HG02840 (cell line): ENCODE results near the gene DKK2.

Source experiments
- ATAC-seq: cut with Tn5 transposase; IDR thresholded peaks from one replicate; pipeline ENCODE4 v1.9.1; 2021; ENCODE audit warnings: mild to moderate bottlenecking, moderate library complexity, moderate number of reproducible peaks; ENCODE audit not compliant: unreplicated experiment, low FRiP score

Gene DKK2

GRCh38 chr4:107017443-107018343 is 18.4 kb downstream of the DKK2 start:
- no peak for ATAC-seq

- no peak for ATAC-seq
Measured at GRCh38 chr4:107011312-107011711, 24.8 kb downstream of the DKK2 start.

GRCh38 chr4:107009196-107009968 is 26.7 kb downstream of the DKK2 start:
- ATAC-seq: no peak

- ATAC-seq: no peak
Measured at GRCh38 chr4:107008115-107008514, 28.0 kb downstream of the DKK2 start.

- ATAC-seq: no peak
Measured at GRCh38 chr4:107006218-107006617, 29.9 kb downstream of the DKK2 start.

GRCh38 chr4:106996490-106996889 is 39.6 kb downstream of the DKK2 start:
- no peak for ATAC-seq

DNA sequence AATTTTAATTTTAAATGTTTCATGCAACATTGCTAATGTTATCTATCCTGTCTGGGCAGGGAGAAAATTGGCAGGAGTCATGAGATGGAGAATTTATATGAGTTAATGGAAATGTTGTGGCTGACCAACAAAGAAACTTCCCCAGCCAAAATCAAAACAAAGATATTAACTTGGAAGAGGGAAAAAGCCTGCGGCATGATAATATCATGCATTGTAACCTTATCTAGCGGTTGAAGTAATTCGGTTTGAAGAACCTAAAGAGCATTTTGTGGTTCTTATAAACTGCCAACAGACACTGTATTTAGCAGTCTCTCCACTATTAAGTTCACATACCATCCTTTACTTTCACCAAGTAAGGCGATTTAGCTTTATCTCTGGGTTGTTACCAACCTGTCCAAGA is 42.3 kb downstream of the DKK2 start:
- no peak for ATAC-seq

DNA sequence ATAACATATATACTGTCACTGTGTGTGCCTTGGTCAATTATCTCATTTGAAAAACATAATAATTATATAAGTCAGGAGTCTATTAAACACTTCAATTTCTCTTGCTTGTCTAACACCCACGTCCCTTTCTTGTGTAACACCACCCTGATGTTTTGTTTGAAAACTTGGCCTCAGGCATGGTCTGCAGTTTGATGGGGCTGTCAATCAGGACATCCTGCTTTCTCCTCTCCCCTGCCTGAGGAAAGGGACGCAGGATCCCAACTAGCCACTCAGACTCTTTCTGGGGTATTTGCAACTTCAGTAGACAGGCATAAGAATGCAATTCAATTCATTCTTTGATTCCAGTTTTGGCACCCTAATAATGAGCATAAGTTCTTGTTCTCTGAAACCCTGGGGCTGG is 48.8 kb downstream of the DKK2 start:
- no peak for ATAC-seq

DNA sequence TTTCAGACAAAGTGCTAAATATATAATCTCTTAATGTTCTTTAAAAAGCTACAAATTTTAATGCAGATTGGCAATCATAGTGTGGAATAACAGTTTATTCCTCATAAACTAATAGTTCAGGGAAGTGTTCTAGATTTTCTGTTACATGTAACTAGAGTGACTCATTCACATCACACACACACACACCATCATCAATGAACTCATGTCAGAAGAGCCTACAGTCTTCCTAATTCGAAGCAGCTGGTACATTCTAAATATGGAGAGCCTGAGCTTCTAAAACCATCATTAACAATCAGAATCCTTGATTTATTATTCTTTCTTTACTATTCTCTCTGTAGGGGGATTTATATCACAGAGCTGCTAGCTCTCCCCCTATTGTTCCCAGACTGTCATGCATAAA is 49.6 kb downstream of the DKK2 start:
- ATAC-seq: no peak

- no peak for ATAC-seq
Measured at GRCh38 chr4:106985830-106986229, 50.3 kb downstream of the DKK2 start.

- no peak for ATAC-seq
Measured at GRCh38 chr4:106982711-106983211, 53.4 kb downstream of the DKK2 start.

DNA sequence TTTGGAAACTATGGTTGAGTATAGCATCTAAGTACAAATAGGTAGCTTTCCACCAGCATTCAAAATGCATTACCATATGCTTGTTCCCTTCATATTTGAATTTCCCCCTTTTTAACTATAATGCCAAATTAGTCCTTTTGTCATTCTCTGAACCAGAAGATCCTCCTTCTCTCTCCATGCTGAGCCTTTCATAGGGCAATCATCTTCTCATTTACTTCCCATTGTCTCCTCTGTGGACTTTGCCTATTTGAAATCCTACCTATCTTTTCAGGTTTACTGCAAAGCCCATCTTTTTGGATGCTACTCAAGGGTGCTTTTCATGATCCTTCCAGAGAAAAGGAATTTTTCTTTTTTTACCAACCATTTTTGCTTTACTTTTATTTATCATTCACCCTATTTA is 54.7 kb downstream of the DKK2 start:
- no peak for ATAC-seq

GRCh38 chr4:106979476-106979875 is 56.6 kb downstream of the DKK2 start:
- ATAC-seq: no peak

GRCh38 chr4:106978046-106978774 is 57.9 kb downstream of the DKK2 start:
- ATAC-seq: no peak

- ATAC-seq: no peak
Measured at GRCh38 chr4:106971636-106972035, 64.5 kb downstream of the DKK2 start.

GRCh38 chr4:106967892-106968291 is 68.2 kb downstream of the DKK2 start:
- ATAC-seq: no peak

DNA sequence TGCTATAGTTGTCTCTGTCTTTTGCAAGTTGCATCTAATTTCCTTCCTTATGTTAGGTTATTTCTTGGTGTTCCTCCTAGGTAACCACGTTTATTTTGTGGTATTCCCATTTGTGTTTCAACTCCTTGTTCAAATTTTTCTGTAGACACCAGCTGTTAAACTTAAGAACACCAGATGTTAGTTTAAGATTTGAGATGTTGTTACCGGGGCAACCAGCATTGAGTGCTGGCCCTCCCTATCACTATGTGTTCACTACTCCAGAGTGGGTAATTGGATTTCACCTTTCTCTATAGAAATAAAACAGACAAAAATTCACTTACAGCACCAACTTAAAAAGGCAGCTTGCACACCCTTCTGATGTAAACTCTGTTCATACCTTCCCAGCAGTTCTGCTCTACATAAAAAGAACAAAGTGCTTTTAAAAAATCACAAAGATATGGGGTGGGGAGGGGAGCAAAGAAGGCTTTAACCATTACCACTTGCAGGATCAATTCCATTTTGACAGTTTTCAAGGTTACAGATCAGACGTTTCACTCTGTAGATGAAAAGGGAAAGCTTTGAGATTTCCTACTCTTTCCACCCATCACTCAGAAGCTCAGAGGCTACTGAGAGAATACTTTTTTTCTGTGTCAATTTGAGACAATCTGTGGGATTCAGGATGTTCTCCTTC is 82.9 kb downstream of the DKK2 start:
- no peak for ATAC-seq

DNA sequence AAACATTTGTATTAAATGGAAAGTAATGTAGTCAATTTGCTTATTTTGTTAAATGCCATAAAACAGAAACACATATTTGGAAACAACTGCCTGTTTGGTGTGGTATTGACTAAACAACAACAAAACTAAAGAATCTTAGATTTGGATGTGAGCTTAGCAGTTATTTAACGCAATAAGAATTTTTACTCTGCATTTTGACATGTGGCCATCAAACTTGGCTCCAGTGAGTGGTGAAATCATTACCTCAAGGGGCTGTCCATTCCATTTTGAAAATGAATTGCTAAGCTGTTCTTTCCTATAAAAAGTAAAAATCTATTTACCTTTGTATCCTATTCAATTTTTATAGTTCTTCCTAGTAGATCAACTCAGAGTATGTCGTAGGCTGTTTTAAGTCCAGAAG is 84.2 kb downstream of the DKK2 start:
- no peak for ATAC-seq

DNA sequence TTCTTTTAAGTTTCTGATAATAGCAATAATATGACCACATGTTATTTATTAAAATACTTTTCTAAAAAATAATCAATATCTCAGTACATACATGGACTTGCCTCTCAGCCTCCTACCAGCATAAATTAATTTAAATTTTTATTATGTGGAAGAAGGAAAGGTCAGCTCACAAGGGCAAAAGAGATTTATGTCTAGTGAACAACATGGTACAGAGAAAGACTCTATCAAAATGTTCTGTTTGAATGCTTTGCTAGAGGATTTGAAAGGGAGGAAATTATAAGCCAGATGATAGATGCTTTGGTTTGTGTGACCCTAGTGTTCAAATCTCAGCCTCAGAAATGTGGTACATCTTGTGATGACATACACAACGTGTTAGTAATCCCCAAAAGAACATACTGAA is 94.3 kb downstream of the DKK2 start:
- no peak for ATAC-seq

GRCh38 chr4:106930522-106930921 is 105.6 kb downstream of the DKK2 start:
- no peak for ATAC-seq
